GM12875 (cell line): ENCODE measurements around the gene USP47.

Experiments
- H3K4me3 ChIP-seq: one replicate; pipeline ENCODE4 v1.5.1; 2011; ENCODE audit warnings: low read depth, low read length, control low read depth
- TF ChIP-seq, protein P1 (sequence below): IDR thresholded peaks from 2 replicates; pipeline ENCODE4 v1.5.1; 2011; ENCODE audit warnings: low read depth, mild to moderate bottlenecking, control low read depth, inconsistent platforms, low read length, moderate library complexity, borderline replicate concordance; ENCODE audit not compliant: insufficient read depth

The USP47 gene, protein sequence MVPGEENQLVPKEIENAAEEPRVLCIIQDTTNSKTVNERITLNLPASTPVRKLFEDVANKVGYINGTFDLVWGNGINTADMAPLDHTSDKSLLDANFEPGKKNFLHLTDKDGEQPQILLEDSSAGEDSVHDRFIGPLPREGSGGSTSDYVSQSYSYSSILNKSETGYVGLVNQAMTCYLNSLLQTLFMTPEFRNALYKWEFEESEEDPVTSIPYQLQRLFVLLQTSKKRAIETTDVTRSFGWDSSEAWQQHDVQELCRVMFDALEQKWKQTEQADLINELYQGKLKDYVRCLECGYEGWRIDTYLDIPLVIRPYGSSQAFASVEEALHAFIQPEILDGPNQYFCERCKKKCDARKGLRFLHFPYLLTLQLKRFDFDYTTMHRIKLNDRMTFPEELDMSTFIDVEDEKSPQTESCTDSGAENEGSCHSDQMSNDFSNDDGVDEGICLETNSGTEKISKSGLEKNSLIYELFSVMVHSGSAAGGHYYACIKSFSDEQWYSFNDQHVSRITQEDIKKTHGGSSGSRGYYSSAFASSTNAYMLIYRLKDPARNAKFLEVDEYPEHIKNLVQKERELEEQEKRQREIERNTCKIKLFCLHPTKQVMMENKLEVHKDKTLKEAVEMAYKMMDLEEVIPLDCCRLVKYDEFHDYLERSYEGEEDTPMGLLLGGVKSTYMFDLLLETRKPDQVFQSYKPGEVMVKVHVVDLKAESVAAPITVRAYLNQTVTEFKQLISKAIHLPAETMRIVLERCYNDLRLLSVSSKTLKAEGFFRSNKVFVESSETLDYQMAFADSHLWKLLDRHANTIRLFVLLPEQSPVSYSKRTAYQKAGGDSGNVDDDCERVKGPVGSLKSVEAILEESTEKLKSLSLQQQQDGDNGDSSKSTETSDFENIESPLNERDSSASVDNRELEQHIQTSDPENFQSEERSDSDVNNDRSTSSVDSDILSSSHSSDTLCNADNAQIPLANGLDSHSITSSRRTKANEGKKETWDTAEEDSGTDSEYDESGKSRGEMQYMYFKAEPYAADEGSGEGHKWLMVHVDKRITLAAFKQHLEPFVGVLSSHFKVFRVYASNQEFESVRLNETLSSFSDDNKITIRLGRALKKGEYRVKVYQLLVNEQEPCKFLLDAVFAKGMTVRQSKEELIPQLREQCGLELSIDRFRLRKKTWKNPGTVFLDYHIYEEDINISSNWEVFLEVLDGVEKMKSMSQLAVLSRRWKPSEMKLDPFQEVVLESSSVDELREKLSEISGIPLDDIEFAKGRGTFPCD (N-terminal part only)

GRCh38 chr11:11841723-11842420 lies at the start of gene USP47:
Gene USP47 (plus strand): TSS chr11:11841972. CDS start chr11:11842186, 214 bp downstream.
- TF ChIP-seq, protein P1, sequence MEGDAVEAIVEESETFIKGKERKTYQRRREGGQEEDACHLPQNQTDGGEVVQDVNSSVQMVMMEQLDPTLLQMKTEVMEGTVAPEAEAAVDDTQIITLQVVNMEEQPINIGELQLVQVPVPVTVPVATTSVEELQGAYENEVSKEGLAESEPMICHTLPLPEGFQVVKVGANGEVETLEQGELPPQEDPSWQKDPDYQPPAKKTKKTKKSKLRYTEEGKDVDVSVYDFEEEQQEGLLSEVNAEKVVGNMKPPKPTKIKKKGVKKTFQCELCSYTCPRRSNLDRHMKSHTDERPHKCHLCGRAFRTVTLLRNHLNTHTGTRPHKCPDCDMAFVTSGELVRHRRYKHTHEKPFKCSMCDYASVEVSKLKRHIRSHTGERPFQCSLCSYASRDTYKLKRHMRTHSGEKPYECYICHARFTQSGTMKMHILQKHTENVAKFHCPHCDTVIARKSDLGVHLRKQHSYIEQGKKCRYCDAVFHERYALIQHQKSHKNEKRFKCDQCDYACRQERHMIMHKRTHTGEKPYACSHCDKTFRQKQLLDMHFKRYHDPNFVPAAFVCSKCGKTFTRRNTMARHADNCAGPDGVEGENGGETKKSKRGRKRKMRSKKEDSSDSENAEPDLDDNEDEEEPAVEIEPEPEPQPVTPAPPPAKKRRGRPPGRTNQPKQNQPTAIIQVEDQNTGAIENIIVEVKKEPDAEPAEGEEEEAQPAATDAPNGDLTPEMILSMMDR = peak; percentile 55
- H3K4me3 ChIP-seq = peak within 1 kb of the TSS; percentile 93

DNA sequence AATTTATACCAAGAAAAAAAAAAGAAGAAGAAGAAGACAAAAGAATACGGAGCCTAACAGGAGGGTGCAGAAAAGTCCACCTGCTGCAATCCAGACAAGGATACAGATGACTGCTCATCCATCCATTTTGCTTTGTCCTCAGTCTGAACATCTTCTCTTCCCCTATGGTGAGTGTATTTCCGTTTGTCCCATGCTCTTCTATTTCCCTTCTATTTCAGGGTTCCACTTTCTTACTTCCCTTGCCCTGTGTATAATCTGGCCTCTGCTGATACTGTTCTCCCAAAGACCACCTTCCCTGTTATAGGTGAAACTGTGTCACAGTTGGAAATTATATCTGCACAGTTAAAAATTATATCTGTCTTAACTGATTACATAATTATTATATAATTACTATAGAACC lies 48.7 kb upstream of the USP47 start:
- TF ChIP-seq, protein P1 = no peak
- no peak overlapping the region for H3K4me3 ChIP-seq

GRCh38 chr11:11798586-11799438 lies 43.0 kb upstream of the USP47 start:
- H3K4me3 ChIP-seq = no peak overlapping the region
- TF ChIP-seq, protein P1 = peak; percentile 64

GRCh38 chr11:11805228-11805627 lies 36.5 kb upstream of the USP47 start:
- no peak overlapping the region for H3K4me3 ChIP-seq

GRCh38 chr11:11806074-11806473 lies 35.7 kb upstream of the USP47 start:
- TF ChIP-seq, protein P1 = no peak

More at GRCh38 chr11:11805228-11805627, 36.5 kb upstream of the USP47 start:
- TF ChIP-seq, protein P1 = no peak

More at GRCh38 chr11:11806074-11806473, 35.7 kb upstream of the USP47 start:
- H3K4me3 ChIP-seq = no peak overlapping the region
